GM23338 (cell line): ENCODE data around the gene CAMTA1. TPM values are rescaled to one million over a fixed set of nuclear protein-coding genes. Genes with fewer than 3 reads are reported as not detected.

Experiments used
- ATAC-seq: fragments of 200-7000 bp; cut with Tn5 transposase; 3 replicates; pipeline ENCODE4 v1.9.1; 2020
- DNase-seq: peaks from one replicate; pipeline ENCODE4 v3.0.0-alpha.2; 2015; ENCODE audit warnings: low spot score
- H2AFZ ChIP-seq: fragments of 200-600 bp; sonication (generic); 2 replicates; pipeline ENCODE4 v1.8.0; 2016; ENCODE audit warnings: antibody characterized with exemption, mild to moderate bottlenecking, moderate library complexity
- H3F3A ChIP-seq: fragments of 200-600 bp; sonication (generic); replicated peaks from 2 replicates; pipeline ENCODE4 v1.8.0; 2017; ENCODE audit warnings: antibody characterized with exemption, mixed run types, low read depth
- H3K27ac ChIP-seq: fragments of 200-600 bp; sonication (generic); 2 replicates; pipeline ENCODE4 v1.6.1; 2016; ENCODE audit warnings: low read depth
- H3K27me3 ChIP-seq: fragments of 200-600 bp; sonication (generic); 2 replicates; pipeline ENCODE4 v1.8.0; 2016; ENCODE audit warnings: mild to moderate bottlenecking, mixed run types, moderate library complexity; ENCODE audit not compliant: insufficient read depth
- H3K36me3 ChIP-seq: fragments of 200-600 bp; sonication (generic); 2 replicates; pipeline ENCODE4 v1.8.0; 2016; ENCODE audit warnings: mild to moderate bottlenecking; ENCODE audit not compliant: insufficient read depth
- H3K4me1 ChIP-seq: fragments of 200-600 bp; sonication (generic); 2 replicates; pipeline ENCODE4 v1.8.0; 2016; ENCODE audit warnings: mild to moderate bottlenecking, moderate library complexity; ENCODE audit not compliant: insufficient read depth
- H3K4me2 ChIP-seq: fragments of 200-600 bp; sonication (generic); 2 replicates; pipeline ENCODE4 v1.7.1; 2017; ENCODE audit warnings: mixed run types
- H3K4me3 ChIP-seq: fragments of 200-600 bp; sonication (generic); 2 replicates; pipeline ENCODE4 v1.6.1; 2016; ENCODE audit warnings: mixed run types
- H3K79me2 ChIP-seq: fragments of 200-600 bp; sonication (generic); replicated peaks from 2 replicates; pipeline ENCODE4 v1.8.0; 2017; ENCODE audit warnings: mild to moderate bottlenecking; ENCODE audit not compliant: insufficient read depth
- H3K9me2 ChIP-seq: fragments of 200-600 bp; sonication (generic); 2 replicates; pipeline ENCODE4 v1.8.0; 2017; ENCODE audit not compliant: insufficient read depth
- H4K20me1 ChIP-seq: fragments of 200-600 bp; sonication (generic); replicated peaks from 2 replicates; pipeline ENCODE4 v1.8.0; 2017; ENCODE audit warnings: mild to moderate bottlenecking; ENCODE audit not compliant: insufficient read depth
- H3K27ac Mint-ChIP-seq: 2 replicates; pipeline ENCODE4 v1.8.0; 2020; ENCODE audit warnings: inconsistent platforms, mild to moderate bottlenecking, moderate library complexity, mixed read lengths
- H3K27me3 Mint-ChIP-seq: 3 replicates; pipeline ENCODE4 v1.8.0; 2022; ENCODE audit warnings: low read depth, mild to moderate bottlenecking, moderate library complexity, mixed read lengths, inconsistent platforms; ENCODE audit not compliant: insufficient read depth, poor library complexity
- H3K36me3 Mint-ChIP-seq: 3 replicates; pipeline ENCODE4 v1.8.0; 2021; ENCODE audit warnings: low read depth, mild to moderate bottlenecking, inconsistent platforms, moderate library complexity, mixed read lengths
- H3K4me1 Mint-ChIP-seq: 3 replicates; pipeline ENCODE4 v1.8.0; 2020; ENCODE audit warnings: mild to moderate bottlenecking, inconsistent platforms, mixed read lengths
- H3K4me3 Mint-ChIP-seq: 3 replicates; pipeline ENCODE4 v1.8.0; 2021; ENCODE audit warnings: moderate library complexity, mild to moderate bottlenecking, inconsistent platforms, mixed read lengths
- H3K9me3 Mint-ChIP-seq: 3 replicates; pipeline ENCODE4 v1.8.0; 2020; ENCODE audit warnings: moderate library complexity, mild to moderate bottlenecking, inconsistent platforms, mixed read lengths
- EZH2 ChIP-seq: fragments of 200-600 bp; sonication (generic); IDR thresholded peaks from one replicate; pipeline ENCODE4 v1.8.0; 2017; ENCODE audit warnings: antibody characterized with exemption, mild to moderate bottlenecking, low read depth; ENCODE audit not compliant: unreplicated experiment
- EZH2phosphoT487 ChIP-seq: fragments of 200-600 bp; sonication (generic); IDR thresholded peaks from one replicate; pipeline ENCODE4 v1.8.1; 2018; ENCODE audit warnings: antibody characterized with exemption; ENCODE audit not compliant: unreplicated experiment
- JUNB ChIP-seq: IDR thresholded peaks from one replicate; pipeline ENCODE4 v1.6.1; 2016; ENCODE audit warnings: antibody characterized with exemption; ENCODE audit not compliant: unreplicated experiment
- STAT1 ChIP-seq: IDR thresholded peaks from one replicate; pipeline ENCODE4 v1.6.1; 2016; ENCODE audit warnings: antibody characterized with exemption; ENCODE audit not compliant: unreplicated experiment
- ZNF114 ChIP-seq: fragments of 250-450 bp; sonication (Bioruptor Pico); IDR thresholded peaks from 2 replicates; pipeline ENCODE4 v1.5.0; 2020; ENCODE audit warnings: mild to moderate bottlenecking, moderate library complexity
- ZNF331 ChIP-seq: fragments of 250-450 bp; sonication (Bioruptor Pico); IDR thresholded peaks from 2 replicates; pipeline ENCODE4 v1.5.0; 2020; ENCODE audit warnings: low read depth, mild to moderate bottlenecking, moderate library complexity
- polyA plus RNA-seq: library from polyadenylated mRNA; unstranded; fragments of >200 nt; fragmentation: Nextera tagmentation; extraction: Ambion mirVana; gene quantifications from 2 replicates; pipeline ENCODE4 v1.2.1, GENCODE V29; 2016
- total RNA-seq: library from RNA; depleted of rRNA; stranded (reverse); fragments of >200 nt; shearing (Covaris generic); gene quantifications from 2 replicates; pipeline ENCODE4 v1.2.3, GENCODE V29; 2014
- TF ChIP-seq, protein P1 (sequence below): fragments of 250-450 bp; sonication (Bioruptor Pico); IDR thresholded peaks from 2 replicates; pipeline ENCODE4 v1.5.0; 2020; ENCODE audit warnings: mild to moderate bottlenecking, moderate library complexity

CAMTA1 gene
- total and polyA plus RNA-seq, 2 experiments from 2014 or later, result 115 to 519 TPM

DNA sequence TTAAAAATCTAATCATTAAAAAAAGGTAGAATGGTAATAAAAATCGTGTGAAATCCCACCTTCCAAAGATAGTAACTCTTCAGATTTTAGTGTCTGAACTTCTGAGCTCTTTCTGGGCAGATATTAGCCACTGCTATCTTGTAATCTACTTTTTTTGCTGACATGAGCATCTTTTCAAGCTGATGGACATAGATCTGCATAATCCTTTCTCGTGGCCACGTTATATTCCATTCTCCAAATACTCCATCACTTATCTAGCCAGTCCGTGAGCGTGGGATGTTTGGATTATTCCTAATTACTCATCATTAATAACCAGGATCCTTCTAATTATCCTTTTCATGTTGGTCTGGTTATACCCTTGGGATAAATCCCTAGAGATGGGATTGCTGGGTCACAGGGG, 731.7 kb downstream of the CAMTA1 start:
- ATAC-seq (no peak), DNase-seq (no peak)
- Histone ChIP-seq H2AFZ (no peak overlapping the region), H3K9me2 (no peaks in the 10 kb centered on the region), H3F3A (no peaks in the 10 kb centered on the region), H3K4me3 (no peak overlapping the region), H3K79me2 (no peaks in the 10 kb centered on the region), H3K36me3 (no peaks in the 10 kb centered on the region), H3K4me1 (no peaks in the 10 kb centered on the region), H3K27ac (no peak overlapping the region), H3K4me2 (no peak overlapping the region), H3K27me3 (no peaks in the 10 kb centered on the region), H4K20me1 (no peaks in the 10 kb centered on the region)
- peaks cover 4% of the 10 kb centered on the region; the same call in 2 of the 3 replicates for H3K36me3 Mint-ChIP-seq
- peaks cover 2% of the 10 kb centered on the region for H3K4me1 Mint-ChIP-seq
- peaks cover 11% of the 10 kb centered on the region for H3K9me3 Mint-ChIP-seq
- H3K4me3 Mint-ChIP-seq, result no peak overlapping the region
- peaks cover 11% of the 10 kb centered on the region for H3K27me3 Mint-ChIP-seq
- TF ChIP-seq STAT1, result no peak
- no peak for TF ChIP-seq EZH2
- TF ChIP-seq EZH2phosphoT487, result no peak
- TF ChIP-seq JUNB, result no peak
- TF ChIP-seq, protein P1, sequence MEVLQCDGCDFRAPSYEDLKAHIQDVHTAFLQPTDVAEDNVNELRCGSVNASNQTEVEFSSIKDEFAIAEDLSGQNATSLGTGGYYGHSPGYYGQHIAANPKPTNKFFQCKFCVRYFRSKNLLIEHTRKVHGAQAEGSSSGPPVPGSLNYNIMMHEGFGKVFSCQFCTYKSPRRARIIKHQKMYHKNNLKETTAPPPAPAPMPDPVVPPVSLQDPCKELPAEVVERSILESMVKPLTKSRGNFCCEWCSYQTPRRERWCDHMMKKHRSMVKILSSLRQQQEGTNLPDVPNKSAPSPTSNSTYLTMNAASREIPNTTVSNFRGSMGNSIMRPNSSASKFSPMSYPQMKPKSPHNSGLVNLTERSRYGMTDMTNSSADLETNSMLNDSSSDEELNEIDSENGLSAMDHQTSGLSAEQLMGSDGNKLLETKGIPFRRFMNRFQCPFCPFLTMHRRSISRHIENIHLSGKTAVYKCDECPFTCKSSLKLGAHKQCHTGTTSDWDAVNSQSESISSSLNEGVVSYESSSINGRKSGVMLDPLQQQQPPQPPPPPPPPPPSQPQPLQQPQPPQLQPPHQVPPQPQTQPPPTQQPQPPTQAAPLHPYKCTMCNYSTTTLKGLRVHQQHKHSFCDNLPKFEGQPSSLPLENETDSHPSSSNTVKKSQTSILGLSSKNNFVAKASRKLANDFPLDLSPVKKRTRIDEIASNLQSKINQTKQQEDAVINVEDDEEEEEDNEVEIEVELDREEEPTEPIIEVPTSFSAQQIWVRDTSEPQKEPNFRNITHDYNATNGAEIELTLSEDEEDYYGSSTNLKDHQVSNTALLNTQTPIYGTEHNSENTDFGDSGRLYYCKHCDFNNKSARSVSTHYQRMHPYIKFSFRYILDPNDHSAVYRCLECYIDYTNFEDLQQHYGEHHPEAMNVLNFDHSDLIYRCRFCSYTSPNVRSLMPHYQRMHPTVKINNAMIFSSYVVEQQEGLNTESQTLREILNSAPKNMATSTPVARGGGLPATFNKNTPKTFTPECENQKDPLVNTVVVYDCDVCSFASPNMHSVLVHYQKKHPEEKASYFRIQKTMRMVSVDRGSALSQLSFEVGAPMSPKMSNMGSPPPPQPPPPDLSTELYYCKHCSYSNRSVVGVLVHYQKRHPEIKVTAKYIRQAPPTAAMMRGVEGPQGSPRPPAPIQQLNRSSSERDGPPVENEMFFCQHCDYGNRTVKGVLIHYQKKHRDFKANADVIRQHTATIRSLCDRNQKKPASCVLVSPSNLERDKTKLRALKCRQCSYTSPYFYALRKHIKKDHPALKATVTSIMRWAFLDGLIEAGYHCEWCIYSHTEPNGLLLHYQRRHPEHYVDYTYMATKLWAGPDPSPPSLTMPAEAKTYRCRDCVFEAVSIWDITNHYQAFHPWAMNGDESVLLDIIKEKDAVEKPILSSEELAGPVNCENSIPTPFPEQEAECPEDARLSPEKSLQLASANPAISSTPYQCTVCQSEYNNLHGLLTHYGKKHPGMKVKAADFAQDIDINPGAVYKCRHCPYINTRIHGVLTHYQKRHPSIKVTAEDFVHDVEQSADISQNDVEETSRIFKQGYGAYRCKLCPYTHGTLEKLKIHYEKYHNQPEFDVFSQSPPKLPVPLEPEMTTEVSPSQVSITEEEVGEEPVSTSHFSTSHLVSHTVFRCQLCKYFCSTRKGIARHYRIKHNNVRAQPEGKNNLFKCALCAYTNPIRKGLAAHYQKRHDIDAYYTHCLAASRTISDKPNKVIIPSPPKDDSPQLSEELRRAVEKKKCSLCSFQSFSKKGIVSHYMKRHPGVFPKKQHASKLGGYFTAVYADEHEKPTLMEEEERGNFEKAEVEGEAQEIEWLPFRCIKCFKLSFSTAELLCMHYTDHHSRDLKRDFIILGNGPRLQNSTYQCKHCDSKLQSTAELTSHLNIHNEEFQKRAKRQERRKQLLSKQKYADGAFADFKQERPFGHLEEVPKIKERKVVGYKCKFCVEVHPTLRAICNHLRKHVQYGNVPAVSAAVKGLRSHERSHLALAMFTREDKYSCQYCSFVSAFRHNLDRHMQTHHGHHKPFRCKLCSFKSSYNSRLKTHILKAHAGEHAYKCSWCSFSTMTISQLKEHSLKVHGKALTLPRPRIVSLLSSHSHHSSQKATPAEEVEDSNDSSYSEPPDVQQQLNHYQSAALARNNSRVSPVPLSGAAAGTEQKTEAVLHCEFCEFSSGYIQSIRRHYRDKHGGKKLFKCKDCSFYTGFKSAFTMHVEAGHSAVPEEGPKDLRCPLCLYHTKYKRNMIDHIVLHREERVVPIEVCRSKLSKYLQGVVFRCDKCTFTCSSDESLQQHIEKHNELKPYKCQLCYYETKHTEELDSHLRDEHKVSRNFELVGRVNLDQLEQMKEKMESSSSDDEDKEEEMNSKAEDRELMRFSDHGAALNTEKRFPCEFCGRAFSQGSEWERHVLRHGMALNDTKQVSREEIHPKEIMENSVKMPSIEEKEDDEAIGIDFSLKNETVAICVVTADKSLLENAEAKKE (CRISPR knock-in tag), result no peak
- no peak for TF ChIP-seq ZNF114
- TF ChIP-seq ZNF331, result no peak
- no peak overlapping the region for H3K27ac Mint-ChIP-seq
